ENCODE data around the gene MRC1. TPM values are rescaled to one million over a fixed set of nuclear protein-coding genes. Genes with fewer than 3 reads are reported as not detected.

Gene MRC1
- total RNA-seq, 3 donors from 2014 or later: 13.8 to 197 (median 29.3) TPM

- no peak for DNase-seq (ENCODE audit: low spot score in 2 of 2)
- H3K9me3 ChIP-seq: no peaks in the 10 kb centered on the region
- no peak for TF ChIP-seq POLR2AphosphoS5 (IDR thresholded peaks at IDR 0.05)
- TF ChIP-seq CTCF (IDR thresholded peaks at IDR 0.05): no peak
- TF ChIP-seq POLR2A (IDR thresholded peaks at IDR 0.05): no peak
- no peak overlapping the region for H3K4me3 ChIP-seq
- no peaks in the 10 kb centered on the region for H3K27me3 ChIP-seq
- no peaks in the 10 kb centered on the region for H3K36me3 ChIP-seq
- no peak overlapping the region for H3K27ac ChIP-seq
- H3K4me1 ChIP-seq: no peaks in the 10 kb centered on the region
- intact Hi-C loops (cut with DNase I; ENCODE audit: low total_unique reads): no loop called here
Measured at GRCh38 chr10:17821893-17822292, 12.7 kb downstream of the MRC1 start.

- DNase-seq (ENCODE audit: low spot score in 2 of 2): no peak
- H3K4me1 ChIP-seq: no peaks in the 10 kb centered on the region
- no peak overlapping the region for H3K27ac ChIP-seq
- TF ChIP-seq POLR2AphosphoS5 (IDR thresholded peaks at IDR 0.05): no peak
- H3K4me3 ChIP-seq: no peak overlapping the region
- H3K36me3 ChIP-seq: no peaks in the 10 kb centered on the region
- no peaks in the 10 kb centered on the region for H3K9me3 ChIP-seq
- intact Hi-C loops (cut with DNase I; ENCODE audit: low total_unique reads): no loop called here
- no peaks in the 10 kb centered on the region for H3K27me3 ChIP-seq
Measured at GRCh38 chr10:17831341-17831740, 22.2 kb downstream of the MRC1 start.

- Histone ChIP-seq H3K4me3 (no peak overlapping the region), H3K9me3 (no peaks in the 10 kb centered on the region), H3K27me3 (no peaks in the 10 kb centered on the region), H3K36me3 (no peaks in the 10 kb centered on the region), H3K27ac (no peak overlapping the region), H3K4me1 (no peaks in the 10 kb centered on the region)
- TF ChIP-seq POLR2AphosphoS5 (IDR thresholded peaks at IDR 0.05): no peak
- TF ChIP-seq CTCF (IDR thresholded peaks at IDR 0.05): no peak
- TF ChIP-seq POLR2A (IDR thresholded peaks at IDR 0.05): no peak
- DNase-seq (ENCODE audit: low spot score in 2 of 2): no peak
- intact Hi-C loops (cut with DNase I; ENCODE audit: low total_unique reads): no loop called here
Measured at GRCh38 chr10:17831896-17832295, 22.7 kb downstream of the MRC1 start.

GRCh38 chr10:17833656-17834055, 24.5 kb downstream of the MRC1 start:
- intact Hi-C loops (cut with DNase I; ENCODE audit: low total_unique reads): no loop called here
- H3K27ac ChIP-seq: no peak overlapping the region
- no peak overlapping the region for H3K4me3 ChIP-seq
- H3K9me3 ChIP-seq: no peaks in the 10 kb centered on the region
- H3K27me3 ChIP-seq: no peaks in the 10 kb centered on the region
- no peaks in the 10 kb centered on the region for H3K4me1 ChIP-seq
- no peak for DNase-seq (ENCODE audit: low spot score in 2 of 2)
- no peak for TF ChIP-seq CTCF (IDR thresholded peaks at IDR 0.05)
- TF ChIP-seq POLR2A (IDR thresholded peaks at IDR 0.05): no peak
- no peak for TF ChIP-seq POLR2AphosphoS5 (IDR thresholded peaks at IDR 0.05)
- no peaks in the 10 kb centered on the region for H3K36me3 ChIP-seq

GRCh38 chr10:17835688-17836087, 26.5 kb downstream of the MRC1 start:
- no peaks in the 10 kb centered on the region for H3K4me1 ChIP-seq
- no peak for DNase-seq (ENCODE audit: low spot score in 2 of 2)
- intact Hi-C loops (cut with DNase I; ENCODE audit: low total_unique reads): no loop called here
- no peak overlapping the region for H3K27ac ChIP-seq
- H3K4me3 ChIP-seq: no peak overlapping the region
- TF ChIP-seq POLR2AphosphoS5 (IDR thresholded peaks at IDR 0.05): no peak
- no peak for TF ChIP-seq POLR2A (IDR thresholded peaks at IDR 0.05)
- TF ChIP-seq CTCF (IDR thresholded peaks at IDR 0.05): no peak
- H3K27me3 ChIP-seq: no peaks in the 10 kb centered on the region
- no peaks in the 10 kb centered on the region for H3K9me3 ChIP-seq
- H3K36me3 ChIP-seq: no peaks in the 10 kb centered on the region

GRCh38 chr10:17836942-17837341, 27.8 kb downstream of the MRC1 start:
- Histone ChIP-seq H3K4me3 (peak overlapping the region in 1 of 3 donors; percentile 41), H3K27me3 (no peaks in the 10 kb centered on the region), H3K36me3 (no peaks in the 10 kb centered on the region), H3K27ac (no peak overlapping the region), H3K9me3 (no peaks in the 10 kb centered on the region), H3K4me1 (no peaks in the 10 kb centered on the region)
- intact Hi-C loops (cut with DNase I; ENCODE audit: low total_unique reads): no loop called here
- TF ChIP-seq CTCF (IDR thresholded peaks at IDR 0.05) (no peak), POLR2A (IDR thresholded peaks at IDR 0.05) (no peak), POLR2AphosphoS5 (IDR thresholded peaks at IDR 0.05) (no peak)
- DNase-seq (ENCODE audit: low spot score in 2 of 2): no peak
